ENCODE data around the gene PLB1.
"Not testable (repeated sequence)": the region's sequence is repeated elsewhere in the genome, so short reads cannot be mapped to it uniquely, and the experiment has no call there.

DNA sequence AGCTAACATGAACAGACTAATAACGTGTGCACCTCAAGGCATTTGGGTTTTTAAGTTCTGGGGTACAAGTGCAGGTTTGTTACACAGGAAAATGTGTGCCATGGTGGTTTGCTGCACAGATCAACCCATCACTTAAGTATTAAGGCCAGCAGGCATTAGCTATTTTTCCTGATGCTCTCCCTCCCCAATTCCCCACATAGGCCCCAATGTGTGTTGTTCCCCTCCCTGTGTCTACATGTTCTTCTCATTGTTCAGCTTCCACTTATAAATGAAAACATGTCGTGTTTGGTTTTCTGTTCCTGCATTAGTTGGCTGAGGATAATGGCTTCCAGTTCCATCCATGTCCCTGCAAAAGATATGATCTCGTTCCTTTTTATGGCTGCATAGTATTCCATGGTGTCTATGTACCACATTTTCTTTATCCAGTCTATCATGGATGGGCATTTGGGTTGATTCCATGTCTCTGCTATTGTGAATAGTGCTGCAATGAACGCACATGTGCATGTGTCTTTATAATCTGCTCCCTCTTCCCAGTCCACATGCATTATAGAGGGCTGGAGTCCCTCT is 170.0 kb downstream of the PLB1 start:
- not testable (repeated sequence) for TF ChIP-seq POLR2AphosphoS5, POU2F2 (IDR thresholded peaks at IDR 0.05; ENCODE audit: low read depth, low read length)

Data from GM12891 (cell line).